PFSK-1 (cell line): ENCODE measurements around the gene LEAP2.
A peak's percentile ranks its signal among the peaks of the same experiment; 100 is the strongest.

Experiments
- FOXP2 ChIP-seq: optimal IDR thresholded peaks from 2 replicates; pipeline ENCODE3; 2011; ENCODE audit warnings: borderline replicate concordance, control low read depth, inconsistent platforms; ENCODE audit not compliant: insufficient read depth; ENCODE audit errors: extremely low read length, extremely low read depth
- POLR2AphosphoS5 ChIP-seq: IDR thresholded peaks from 2 replicates; pipeline ENCODE4 v1.6.1; 2012; ENCODE audit warnings: low read depth, mild to moderate bottlenecking, control low read depth, low read length, moderate library complexity
- SIN3A ChIP-seq: IDR thresholded peaks from 2 replicates; pipeline ENCODE4 v1.6.1; 2012; ENCODE audit warnings: mild to moderate bottlenecking, low read length, moderate library complexity, borderline replicate concordance; ENCODE audit not compliant: insufficient read depth
- TAF1 ChIP-seq: IDR thresholded peaks from 2 replicates; pipeline ENCODE4 v1.6.1; 2012; ENCODE audit warnings: low read length, control low read depth, borderline replicate concordance; ENCODE audit not compliant: insufficient read depth
- TF ChIP-seq, protein P1 (sequence below), 2 experiments: IDR thresholded peaks; 2 replicates each; pipeline versions ENCODE4 v1.6.1 to v1.8.0; 2011 to 2012; ENCODE audit warnings: low read depth in 2 of 2, low read length in 2 of 2, control low read depth in 1 of 2, inconsistent platforms in 1 of 2, mild to moderate bottlenecking in 1 of 2, moderate library complexity in 1 of 2; ENCODE audit not compliant: insufficient read depth in 1 of 2

LEAP2 gene

GRCh38 chr5:132860742-132861141 is 12.7 kb upstream of the LEAP2 start:
- TF ChIP-seq, protein P1, sequence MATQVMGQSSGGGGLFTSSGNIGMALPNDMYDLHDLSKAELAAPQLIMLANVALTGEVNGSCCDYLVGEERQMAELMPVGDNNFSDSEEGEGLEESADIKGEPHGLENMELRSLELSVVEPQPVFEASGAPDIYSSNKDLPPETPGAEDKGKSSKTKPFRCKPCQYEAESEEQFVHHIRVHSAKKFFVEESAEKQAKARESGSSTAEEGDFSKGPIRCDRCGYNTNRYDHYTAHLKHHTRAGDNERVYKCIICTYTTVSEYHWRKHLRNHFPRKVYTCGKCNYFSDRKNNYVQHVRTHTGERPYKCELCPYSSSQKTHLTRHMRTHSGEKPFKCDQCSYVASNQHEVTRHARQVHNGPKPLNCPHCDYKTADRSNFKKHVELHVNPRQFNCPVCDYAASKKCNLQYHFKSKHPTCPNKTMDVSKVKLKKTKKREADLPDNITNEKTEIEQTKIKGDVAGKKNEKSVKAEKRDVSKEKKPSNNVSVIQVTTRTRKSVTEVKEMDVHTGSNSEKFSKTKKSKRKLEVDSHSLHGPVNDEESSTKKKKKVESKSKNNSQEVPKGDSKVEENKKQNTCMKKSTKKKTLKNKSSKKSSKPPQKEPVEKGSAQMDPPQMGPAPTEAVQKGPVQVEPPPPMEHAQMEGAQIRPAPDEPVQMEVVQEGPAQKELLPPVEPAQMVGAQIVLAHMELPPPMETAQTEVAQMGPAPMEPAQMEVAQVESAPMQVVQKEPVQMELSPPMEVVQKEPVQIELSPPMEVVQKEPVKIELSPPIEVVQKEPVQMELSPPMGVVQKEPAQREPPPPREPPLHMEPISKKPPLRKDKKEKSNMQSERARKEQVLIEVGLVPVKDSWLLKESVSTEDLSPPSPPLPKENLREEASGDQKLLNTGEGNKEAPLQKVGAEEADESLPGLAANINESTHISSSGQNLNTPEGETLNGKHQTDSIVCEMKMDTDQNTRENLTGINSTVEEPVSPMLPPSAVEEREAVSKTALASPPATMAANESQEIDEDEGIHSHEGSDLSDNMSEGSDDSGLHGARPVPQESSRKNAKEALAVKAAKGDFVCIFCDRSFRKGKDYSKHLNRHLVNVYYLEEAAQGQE (IDR thresholded peaks at IDR 0.05; ENCODE audit: insufficient read depth in 1 of 2, low read depth in 2 of 2, low read length in 2 of 2) = no peak
- TF ChIP-seq POLR2AphosphoS5 (no peak), FOXP2 (no peak), SIN3A (no peak), TAF1 (no peak)

- TF ChIP-seq, protein P1 (IDR thresholded peaks at IDR 0.05; ENCODE audit: insufficient read depth in 1 of 2, low read depth in 2 of 2, low read length in 2 of 2) = no peak
- no peak for TF ChIP-seq POLR2AphosphoS5
- TF ChIP-seq TAF1 = no peak
- no peak for TF ChIP-seq SIN3A
- no peak for TF ChIP-seq FOXP2
These were observed 7.7 kb upstream of the LEAP2 start for GRCh38 chr5:132865668-132866341.

DNA sequence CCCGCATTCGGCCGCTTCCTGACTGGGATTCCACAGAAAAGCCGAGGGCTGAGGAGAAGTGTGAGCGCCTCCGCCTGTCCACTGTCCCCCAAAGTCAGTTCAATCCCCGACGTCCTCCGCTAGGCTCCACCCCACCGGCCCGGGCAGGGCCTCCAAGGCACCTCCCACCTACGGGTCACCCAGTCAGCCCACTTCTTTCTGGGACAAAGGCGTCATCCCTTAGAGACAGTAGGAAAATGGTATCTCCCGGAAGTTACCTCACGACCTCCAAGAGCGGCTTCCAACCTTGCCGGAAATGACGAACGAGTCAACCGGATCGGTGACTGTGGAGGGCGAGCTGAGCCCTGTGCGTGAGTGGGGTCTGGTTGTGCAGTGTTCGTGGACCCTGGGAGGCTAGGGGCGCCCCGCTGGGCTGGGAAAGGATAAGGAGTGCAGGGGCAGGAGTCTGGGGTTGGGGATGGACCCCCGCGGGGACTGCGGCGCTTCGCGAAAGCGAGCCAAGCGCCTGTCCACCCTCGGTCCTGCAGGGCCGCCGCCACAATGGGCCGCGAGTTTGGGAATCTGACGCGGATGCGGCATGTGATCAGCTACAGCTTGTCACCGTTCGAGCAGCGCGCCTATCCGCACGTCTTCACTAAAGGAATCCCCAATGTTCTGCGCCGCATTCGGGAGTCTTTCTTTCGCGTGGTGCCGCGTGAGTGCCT is 7.0 kb upstream of the LEAP2 start, which contains the start of the genes GDF9 and UQCRQ:
TSS of gene GDF9 (minus strand) at position 128 of the 704 bp plus-strand sequence. CDS start 1,936 bp downstream, outside the sequence.
TSS of gene UQCRQ (plus strand) at position 301 of the 704 bp plus-strand sequence. CDS start at position 541, 240 bp downstream.
- TF ChIP-seq, protein P1 (IDR thresholded peaks at IDR 0.05; ENCODE audit: insufficient read depth in 1 of 2, low read depth in 2 of 2, low read length in 2 of 2) = no peak
- TF ChIP-seq SIN3A = 0 out of 2 replicates have a peak, but pooled peaks have one; percentile 13
- peak; percentile 98 for TF ChIP-seq POLR2AphosphoS5
- no peak for TF ChIP-seq FOXP2
- TF ChIP-seq TAF1 = peak; percentile 95

DNA sequence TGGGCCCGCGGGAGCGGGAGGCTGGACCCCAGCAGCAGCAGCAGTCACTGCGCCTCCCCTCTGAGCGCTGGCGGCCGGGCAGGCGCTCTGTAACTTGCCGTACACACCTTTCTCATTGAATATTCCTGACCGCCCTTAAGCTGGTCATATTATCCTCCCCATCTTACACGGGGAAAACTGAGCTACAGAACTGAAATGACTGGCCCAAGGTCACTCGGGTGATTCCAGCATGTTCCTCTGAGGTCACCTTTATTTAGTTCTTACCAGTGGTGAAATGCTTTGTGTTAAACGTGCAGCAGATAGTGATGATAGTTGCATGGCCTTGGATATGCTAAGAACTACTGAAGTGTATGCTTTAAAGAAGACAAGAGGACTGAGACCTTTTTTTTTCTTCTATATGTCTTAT is 6.4 kb upstream of the LEAP2 start:
- TF ChIP-seq POLR2AphosphoS5 (no peak), SIN3A (no peak), FOXP2 (no peak), TAF1 (no peak)
- TF ChIP-seq, protein P1 (IDR thresholded peaks at IDR 0.05; ENCODE audit: insufficient read depth in 1 of 2, low read depth in 2 of 2, low read length in 2 of 2) = no peak
